Measurements from ENCODE around the gene BAG1. TPM values are rescaled to one million over a fixed set of nuclear protein-coding genes. Genes with fewer than 3 reads are reported as not detected.
A peak's percentile ranks its signal among the peaks of the same experiment; 100 is the strongest.

The BAG1 gene
- polyA plus RNA-seq, 4 donors: 81.9 to 91.2 (median 86.4) TPM

GRCh38 chr9:33245341-33245740 lies 19.2 kb downstream of the BAG1 start:
- DNase-seq (ENCODE audit: low read depth in 4 of 4, low spot score in 3 of 4): no peak

GRCh38 chr9:33244137-33244784 lies 20.2 kb downstream of the BAG1 start:
- no peak for DNase-seq (ENCODE audit: low read depth in 4 of 4, low spot score in 3 of 4)

- no peak for DNase-seq (ENCODE audit: low read depth in 4 of 4, low spot score in 3 of 4)
Observed at GRCh38 chr9:33242609-33243134, 21.8 kb downstream of the BAG1 start.

- DNase-seq (ENCODE audit: low read depth in 4 of 4, low spot score in 3 of 4): no peak
Observed at GRCh38 chr9:33241298-33241697, 23.2 kb downstream of the BAG1 start.

GRCh38 chr9:33239921-33240320 lies 24.6 kb downstream of the BAG1 start, which contains the start of gene SPINK4:
SPINK4 (plus strand) TSS chr9:33240167; CDS start chr9:33240209, 42 bp downstream.
- no peak for DNase-seq (ENCODE audit: low read depth in 4 of 4, low spot score in 3 of 4)

- DNase-seq (ENCODE audit: low read depth in 4 of 4, low spot score in 3 of 4): no peak
Observed at GRCh38 chr9:33236571-33236970, 27.9 kb downstream of the BAG1 start.

- DNase-seq (ENCODE audit: low read depth in 4 of 4, low spot score in 3 of 4): no peak
Observed at GRCh38 chr9:33234511-33235467, 29.7 kb downstream of the BAG1 start.

- DNase-seq (ENCODE audit: low read depth in 4 of 4, low spot score in 3 of 4): no peak
Observed at GRCh38 chr9:33233626-33234342, 30.7 kb downstream of the BAG1 start.

- no peak for DNase-seq (ENCODE audit: low read depth in 4 of 4, low spot score in 3 of 4)
Observed at GRCh38 chr9:33232815-33233214, 31.7 kb downstream of the BAG1 start.

- DNase-seq (ENCODE audit: low read depth in 4 of 4, low spot score in 3 of 4): no peak
Observed at GRCh38 chr9:33231623-33231942, 32.9 kb downstream of the BAG1 start.

- DNase-seq (ENCODE audit: low read depth in 4 of 4, low spot score in 3 of 4): no peak
Observed at GRCh38 chr9:33230756-33231622, 33.5 kb downstream of the BAG1 start.

- DNase-seq (ENCODE audit: low read depth in 4 of 4, low spot score in 3 of 4): no peak
Observed at GRCh38 chr9:33229359-33230114, 35.0 kb downstream of the BAG1 start.

- no peak for DNase-seq (ENCODE audit: low read depth in 4 of 4, low spot score in 3 of 4)
Observed at GRCh38 chr9:33228606-33229005, 35.9 kb downstream of the BAG1 start.

- no peak for DNase-seq (ENCODE audit: low read depth in 4 of 4, low spot score in 3 of 4)
Observed at GRCh38 chr9:33227741-33228140, 36.8 kb downstream of the BAG1 start.

- DNase-seq (ENCODE audit: low read depth in 4 of 4, low spot score in 3 of 4): no peak
Observed at GRCh38 chr9:33227008-33227398, 37.5 kb downstream of the BAG1 start.

GRCh38 chr9:33225319-33226147 lies 39.0 kb downstream of the BAG1 start:
- peak; percentile 57 to 72 (median 68) for DNase-seq (ENCODE audit: low read depth in 4 of 4, low spot score in 3 of 4)

GRCh38 chr9:33223696-33224095 lies 40.8 kb downstream of the BAG1 start:
- DNase-seq (ENCODE audit: low read depth in 4 of 4, low spot score in 3 of 4): no peak

GRCh38 chr9:33222031-33222430 lies 42.5 kb downstream of the BAG1 start:
- DNase-seq (ENCODE audit: low read depth in 4 of 4, low spot score in 3 of 4): no peak

- DNase-seq (ENCODE audit: low read depth in 4 of 4, low spot score in 3 of 4): no peak
Observed at GRCh38 chr9:33221568-33221884, 43.0 kb downstream of the BAG1 start.
